ENCODE results near the gene EHD4.

EHD4 gene

DNA sequence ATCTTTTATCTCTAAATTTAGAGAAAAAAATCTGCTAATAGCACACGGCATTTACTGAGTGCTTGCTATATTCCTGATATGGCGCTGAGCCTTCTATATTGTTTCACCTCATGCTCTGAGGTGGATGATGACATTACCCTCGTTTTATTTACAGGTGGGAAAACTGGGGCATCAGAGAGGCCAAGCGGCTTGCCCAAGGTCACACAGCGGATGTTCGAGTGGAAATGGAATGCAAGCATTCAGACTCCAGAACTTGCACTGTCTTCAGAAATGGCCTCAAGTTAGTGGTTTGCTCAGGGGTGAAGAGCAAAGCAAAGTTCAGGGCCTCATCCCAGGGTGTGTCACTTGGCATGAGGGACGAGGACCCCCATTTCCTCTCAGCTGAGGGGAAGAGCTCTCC, 17.3 kb downstream of the EHD4 start:
- DNase-seq, result no peak

- no peak for DNase-seq
Observed at GRCh38 chr15:41954036-41954435, 18.3 kb downstream of the EHD4 start.

DNA sequence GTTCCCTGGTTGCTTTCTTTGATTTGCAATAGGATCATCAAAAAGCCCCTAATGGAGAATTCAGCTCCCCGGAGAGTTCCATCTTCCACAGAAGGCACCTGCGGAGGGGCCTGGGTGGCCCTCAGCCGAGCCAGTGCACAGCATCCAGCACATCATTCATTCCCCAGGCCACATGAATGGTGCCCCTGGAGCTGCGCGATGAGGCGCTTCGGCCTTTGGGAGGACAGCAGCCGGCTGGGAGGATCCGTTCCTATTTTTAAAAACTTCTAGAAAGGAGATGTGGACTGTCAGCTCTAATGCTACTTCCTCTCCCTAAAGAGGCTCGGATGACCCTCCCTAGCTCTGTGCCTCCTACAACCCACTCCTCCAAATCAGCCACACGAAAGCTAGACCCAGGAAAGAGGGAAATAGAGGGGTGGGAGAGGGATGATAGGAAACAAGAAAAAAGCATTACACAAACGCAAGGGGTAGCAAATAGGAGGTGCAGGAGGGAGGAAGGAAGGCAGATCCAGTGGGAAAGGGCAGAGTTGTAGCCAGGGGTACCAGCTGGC, 20.3 kb downstream of the EHD4 start:
- DNase-seq, result no peak

- DNase-seq, result no peak
Observed at GRCh38 chr15:41951571-41951970, 20.8 kb downstream of the EHD4 start.

DNA sequence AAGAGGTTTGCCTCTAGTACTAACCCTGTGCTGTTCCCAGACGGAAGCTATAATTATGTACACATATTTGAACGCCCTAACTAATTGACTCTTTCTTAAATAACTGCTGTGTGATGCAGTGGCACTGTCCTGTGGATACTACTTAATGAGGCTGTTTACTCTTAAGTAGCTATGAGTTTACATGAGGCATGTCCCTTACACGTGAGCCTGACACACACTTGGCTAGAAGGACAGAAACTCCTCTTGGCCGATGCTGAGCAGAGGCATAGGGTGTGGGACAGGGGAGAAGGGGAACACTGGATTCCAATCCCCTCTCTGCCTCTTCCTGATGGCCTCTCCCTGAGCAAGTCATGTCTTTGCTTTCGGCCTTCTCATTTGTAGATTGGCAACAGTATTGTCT, 21.9 kb downstream of the EHD4 start:
- DNase-seq, result no peak

DNA sequence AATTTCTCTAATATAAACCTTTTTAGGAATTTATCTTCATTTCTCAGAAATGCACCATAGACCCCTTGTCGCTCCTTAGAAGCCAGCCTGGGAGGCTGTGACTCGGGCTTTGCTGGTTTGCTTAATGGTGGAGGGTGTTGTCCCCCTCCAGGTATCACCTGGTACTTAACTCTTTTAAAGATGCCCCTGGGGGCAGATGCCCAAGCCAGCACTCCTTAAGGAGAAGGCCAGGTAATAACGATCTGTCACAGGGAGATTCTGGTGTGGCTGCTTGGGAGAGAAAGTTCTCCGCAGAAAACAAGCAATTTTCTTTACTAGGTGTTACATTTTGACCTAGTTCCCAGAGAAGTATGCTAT, 22.3 kb downstream of the EHD4 start:
- DNase-seq, result no peak

DNA sequence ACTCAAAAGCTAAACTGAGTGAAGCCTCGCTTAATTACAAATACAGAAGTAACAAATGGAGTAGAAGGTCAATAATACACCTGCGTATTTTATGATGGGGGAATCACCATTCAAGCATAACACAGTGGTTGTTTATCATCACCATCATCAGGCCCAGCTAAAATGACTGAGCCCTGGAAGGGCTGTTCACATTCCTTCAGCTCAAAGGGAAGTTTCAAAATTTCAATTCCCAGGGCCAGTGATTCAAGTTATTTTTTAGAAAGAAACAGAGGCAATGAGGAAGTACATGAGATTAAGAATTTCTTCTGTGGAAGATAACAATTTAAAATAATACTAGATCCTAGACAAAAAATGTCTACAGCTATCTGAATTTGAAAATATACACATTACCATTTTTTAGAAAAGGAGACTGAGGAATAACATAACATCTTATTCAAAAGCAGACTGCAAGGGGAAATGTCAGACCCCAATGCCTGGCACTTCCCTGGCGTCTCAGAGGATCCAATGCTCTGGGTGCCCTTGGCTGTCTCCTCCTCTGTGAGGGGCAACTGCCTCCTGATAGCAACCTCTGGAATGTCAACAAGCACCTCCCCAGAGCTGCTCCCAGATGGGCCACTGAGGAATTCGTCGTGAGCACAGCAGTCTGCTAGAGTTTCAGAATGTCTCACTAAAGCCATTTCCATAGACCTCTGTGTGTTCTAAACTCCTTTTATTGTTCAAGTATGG, 22.8 kb downstream of the EHD4 start:
- DNase-seq, result peak; percentile 55

GRCh38 chr15:41948490-41948889, 23.9 kb downstream of the EHD4 start:
- no peak for DNase-seq

- DNase-seq, result no peak
Observed at GRCh38 chr15:41946970-41947369, 25.4 kb downstream of the EHD4 start.

DNA sequence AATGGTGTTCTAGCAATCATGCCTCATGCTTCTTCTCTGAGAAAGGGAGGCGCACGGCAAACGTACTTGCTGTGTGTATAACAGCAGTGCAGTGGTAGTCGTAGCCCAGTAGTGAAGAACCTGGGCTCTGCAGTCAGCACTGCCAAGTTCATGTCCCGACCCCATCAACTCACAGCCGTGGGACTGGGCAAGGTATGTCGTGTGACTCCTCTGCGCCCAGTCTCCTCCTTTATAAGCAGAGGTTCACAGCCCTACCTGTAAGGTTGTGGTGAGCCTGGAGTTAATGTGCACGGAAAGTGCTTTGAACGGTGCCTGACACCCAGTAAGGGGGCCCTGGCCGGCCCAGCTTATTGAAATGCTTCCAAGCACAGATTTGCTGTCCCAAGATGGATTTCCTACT, 26.6 kb downstream of the EHD4 start:
- no peak for DNase-seq

DNA sequence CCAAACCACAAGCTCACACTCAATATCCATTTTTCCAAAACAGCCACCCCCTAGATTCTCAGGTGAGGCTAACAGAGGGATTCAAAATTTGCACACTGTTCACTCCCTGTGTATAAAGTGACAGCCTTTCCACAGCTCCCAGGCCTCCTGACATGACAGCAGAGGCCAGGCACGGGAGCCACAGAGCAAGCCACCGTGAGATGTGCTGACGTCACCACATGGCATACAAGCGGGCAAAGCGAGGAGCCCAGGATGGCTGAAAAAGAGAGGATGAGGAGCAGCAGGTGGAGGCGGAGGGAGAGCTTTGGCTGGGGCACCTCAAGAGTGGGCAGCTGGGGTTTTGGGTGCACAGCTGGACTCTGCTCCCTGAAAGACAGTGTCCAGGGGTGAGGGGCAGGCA, 27.1 kb downstream of the EHD4 start:
- no peak for DNase-seq

DNA sequence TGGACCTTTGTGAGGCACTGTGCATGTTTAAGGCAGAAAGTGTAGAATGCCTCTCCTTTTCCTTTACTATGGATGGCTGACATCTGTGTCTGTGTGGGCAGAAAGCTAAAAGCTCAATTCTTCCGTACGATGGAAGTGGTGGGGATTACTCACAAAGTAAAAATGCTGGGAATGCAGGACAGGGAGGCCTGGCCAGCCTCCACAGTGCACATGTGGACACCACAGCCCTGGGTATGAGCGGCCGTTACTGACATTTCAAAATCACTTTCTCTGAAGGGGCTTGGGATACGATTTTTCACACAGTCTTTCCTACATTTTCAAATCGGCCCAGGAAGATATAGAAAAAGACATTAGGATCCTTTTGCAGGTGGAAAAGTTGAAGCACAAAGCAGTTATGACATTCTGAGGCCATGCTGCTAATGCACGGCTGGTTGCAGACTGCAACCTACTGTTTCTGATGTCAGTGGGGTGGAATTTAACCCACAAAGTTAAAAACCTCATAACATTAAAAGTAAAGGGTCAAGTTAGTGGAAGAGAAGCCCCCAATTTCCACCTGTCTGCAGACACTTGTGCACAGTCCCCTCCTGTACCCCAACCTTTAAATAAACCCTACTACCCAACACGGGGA, 27.9 kb downstream of the EHD4 start:
- DNase-seq, result peak; percentile 96

- no peak for DNase-seq
Observed at GRCh38 chr15:41943543-41944312, 28.6 kb downstream of the EHD4 start.

DNA sequence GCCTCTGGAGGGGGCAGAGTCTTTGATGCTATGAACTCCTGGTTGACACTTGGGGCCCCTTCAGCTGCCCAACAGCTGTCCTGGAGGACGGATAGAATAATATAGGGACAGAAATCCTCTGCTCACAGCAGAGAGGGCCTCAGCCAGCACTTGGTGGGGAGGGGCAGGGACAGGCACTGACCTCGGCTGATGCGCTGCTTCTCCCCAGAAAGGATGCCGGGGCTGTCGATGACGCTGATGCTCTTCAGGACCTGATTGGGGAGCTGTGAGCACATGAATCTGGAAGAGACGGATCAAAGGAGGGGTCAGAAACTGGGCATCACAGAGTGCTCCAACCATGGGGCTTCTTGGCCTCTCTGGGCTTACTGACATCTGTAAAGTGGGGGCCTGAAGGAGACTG, 29.5 kb downstream of the EHD4 start:
- no peak for DNase-seq

DNA sequence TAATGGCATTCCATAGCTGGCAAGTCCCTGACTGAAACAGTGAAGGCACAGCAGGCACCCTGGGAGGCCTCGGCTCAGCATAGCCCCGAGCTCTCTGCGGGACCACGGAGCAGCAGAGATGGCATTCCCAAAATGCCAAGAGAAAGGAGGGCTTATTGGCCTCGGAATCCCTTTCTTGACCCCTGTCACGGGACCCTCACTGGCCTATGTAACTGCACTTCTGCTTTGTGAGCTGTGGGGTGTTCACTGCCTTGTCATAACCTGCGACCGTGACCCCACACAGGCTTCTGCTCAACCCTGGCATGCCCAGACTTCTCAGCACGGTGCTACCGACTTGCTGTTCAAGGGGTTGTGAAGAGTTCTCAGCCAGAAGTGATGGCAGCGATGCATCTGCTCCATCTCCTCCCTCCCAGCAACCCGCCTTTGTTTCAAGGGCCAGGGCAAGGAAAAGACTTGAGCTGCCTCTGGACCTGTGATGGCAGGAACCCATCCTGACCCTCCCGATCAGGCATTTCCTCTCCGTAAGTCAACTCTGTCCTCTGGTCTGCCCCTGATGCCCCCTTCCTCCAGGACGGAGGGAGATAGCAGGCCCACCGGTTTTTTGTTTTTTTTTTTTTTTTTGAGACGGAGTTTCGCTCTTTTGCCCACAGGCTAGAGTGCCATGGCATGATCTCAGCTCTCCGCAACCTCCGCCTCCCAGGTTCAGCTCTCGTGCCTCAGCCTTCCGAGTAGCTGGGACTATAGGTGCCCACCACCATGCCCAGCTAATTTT, 30.5 kb downstream of the EHD4 start:
- peak; percentile 58 for DNase-seq

GRCh38 chr15:41940441-41940857, 31.9 kb downstream of the EHD4 start:
- peak; percentile 92 for DNase-seq

DNA sequence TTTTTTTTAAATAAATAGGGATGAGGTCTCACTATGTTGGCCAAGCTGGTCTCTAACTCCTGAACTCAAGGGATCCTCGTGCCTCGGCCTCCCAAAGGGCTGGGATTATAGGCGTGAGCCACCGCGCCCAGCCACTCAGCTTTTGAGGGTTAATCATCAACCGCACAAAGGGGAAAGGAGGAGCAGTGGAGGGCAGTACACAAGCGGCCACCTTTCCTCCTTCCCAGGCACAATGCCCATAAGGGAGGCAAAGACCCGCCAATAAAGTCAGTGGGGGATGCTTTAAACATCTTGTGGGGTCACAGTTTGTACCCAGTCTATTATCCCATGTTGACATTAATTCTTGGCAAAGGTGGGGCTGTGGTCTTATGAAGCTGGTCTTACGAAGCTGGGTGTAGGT, 32.4 kb downstream of the EHD4 start:
- no peak for DNase-seq

DNA sequence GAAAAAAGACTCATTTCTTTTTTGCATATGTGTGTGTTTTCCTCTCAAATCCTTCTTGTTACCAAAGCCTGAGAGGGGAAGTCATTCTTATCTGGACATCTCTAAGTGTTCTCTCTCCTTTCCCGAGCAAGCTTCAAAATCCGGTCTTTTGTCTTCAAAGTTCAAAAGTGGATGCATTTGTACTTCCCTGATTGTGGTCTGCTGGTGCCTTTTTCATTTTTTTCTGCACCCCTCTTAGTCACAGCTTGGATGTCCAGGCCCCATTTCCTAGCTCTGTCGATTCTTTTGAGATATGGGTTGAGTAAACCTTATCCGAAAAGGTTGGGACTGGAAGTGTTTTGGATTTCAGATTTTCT, 34.8 kb downstream of the EHD4 start:
- no peak for DNase-seq

DNA sequence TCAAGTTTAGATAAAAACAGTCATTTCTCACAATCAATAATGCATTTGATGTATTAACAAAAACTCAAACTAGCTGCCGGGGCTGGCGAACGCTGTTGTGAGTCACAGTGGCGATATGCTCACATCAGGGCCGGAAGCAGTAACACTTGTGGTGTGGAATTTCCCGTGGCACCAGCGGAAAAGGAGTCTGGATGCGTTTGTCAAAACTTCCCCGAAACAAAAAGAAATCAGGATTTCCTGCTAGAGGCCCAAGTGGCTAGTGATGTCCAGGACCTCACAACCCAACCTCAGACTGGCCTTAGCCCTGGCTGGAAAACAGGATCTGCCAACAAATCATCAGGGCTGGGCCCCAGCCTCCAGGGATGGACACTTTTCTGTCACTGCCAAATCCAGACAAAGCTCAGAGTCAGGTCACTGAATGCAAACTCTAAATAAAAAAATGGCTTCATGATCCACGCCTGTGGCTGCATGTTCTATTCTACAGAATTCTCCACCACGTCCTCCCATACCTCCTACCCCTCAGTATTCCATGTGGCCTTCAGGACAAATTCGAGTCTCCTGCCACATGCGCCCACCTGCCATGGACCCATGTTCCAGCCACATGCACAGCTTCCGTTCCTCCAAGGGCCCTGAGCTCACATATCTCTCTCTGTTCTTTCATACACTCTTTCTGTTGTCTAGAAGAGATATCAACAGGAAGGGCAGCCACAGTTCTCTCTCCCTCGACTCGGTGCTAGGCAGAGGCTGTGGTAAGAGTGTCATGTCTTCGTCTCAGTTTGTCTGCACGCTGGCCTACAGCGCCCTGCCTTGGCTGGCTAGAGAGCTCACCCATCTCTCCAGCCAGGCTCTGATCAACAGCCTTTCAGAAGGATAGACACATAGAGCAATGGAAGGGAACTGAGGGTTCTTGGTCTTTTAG, 35.4 kb downstream of the EHD4 start:
- DNase-seq, result no peak

- DNase-seq, result no peak
Observed at GRCh38 chr15:41936155-41936554, 36.2 kb downstream of the EHD4 start.

DNA sequence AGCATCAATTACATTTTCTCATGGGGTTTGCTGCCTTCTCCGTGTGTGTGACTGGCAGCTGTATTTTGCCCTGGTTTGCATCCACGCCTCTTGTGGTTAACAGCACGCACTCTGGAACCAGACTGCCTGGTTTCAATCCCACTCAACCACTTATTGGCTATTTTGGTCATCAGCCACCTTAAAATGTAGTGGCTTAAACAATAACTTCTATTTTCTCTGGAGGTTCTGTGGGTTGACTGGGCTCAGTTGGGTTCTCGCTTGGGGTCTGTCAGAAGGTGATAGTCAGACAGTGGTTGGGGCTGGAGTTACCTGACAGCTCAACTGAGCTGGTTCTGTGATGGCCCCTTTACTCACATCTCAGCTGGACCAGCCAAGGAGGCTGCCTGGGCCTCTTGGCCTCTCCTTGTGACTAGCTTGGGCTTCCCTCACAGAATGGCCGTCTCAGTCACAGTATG, 36.8 kb downstream of the EHD4 start:
- no peak for DNase-seq

DNA sequence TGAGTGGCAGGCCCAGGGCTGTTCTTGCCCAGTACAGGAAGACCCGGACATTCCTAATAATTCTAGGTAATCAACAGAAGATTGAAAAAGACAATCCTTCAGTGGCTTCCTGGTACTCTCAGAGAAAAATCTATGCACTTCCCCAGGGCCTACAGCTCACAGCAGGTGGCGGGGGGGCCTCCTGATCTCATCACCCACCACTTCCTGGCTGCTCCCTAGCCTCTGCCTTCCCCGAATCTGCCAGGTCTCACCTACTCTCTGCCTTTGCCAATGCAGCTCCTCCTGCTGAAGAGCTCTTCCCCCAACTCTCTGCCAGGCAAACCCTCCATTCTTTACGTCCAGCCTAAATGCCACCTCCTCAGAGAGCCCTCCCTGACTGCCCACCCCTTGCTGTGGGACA, 37.5 kb downstream of the EHD4 start:
- DNase-seq, result peak; percentile 59

All from fibroblast of skin of back (primary cell).